HG03432 (cell line): ENCODE results near the gene NLRP1.
"Not testable (repeated sequence)": the region's sequence is repeated elsewhere in the genome, so short reads cannot be mapped to it uniquely, and the experiment has no call there.

Experiments used
- ATAC-seq: cut with Tn5 transposase; IDR thresholded peaks from one replicate; pipeline ENCODE4 v1.9.1; 2021; ENCODE audit warnings: mild to moderate bottlenecking, moderate library complexity; ENCODE audit not compliant: unreplicated experiment

The NLRP1 gene

GRCh38 chr17:5588584-5588983, 4.3 kb upstream of the NLRP1 start:
- ATAC-seq, result no peak

- ATAC-seq, result no peak
Measured at GRCh38 chr17:5587438-5588032, 3.2 kb upstream of the NLRP1 start.

DNA sequence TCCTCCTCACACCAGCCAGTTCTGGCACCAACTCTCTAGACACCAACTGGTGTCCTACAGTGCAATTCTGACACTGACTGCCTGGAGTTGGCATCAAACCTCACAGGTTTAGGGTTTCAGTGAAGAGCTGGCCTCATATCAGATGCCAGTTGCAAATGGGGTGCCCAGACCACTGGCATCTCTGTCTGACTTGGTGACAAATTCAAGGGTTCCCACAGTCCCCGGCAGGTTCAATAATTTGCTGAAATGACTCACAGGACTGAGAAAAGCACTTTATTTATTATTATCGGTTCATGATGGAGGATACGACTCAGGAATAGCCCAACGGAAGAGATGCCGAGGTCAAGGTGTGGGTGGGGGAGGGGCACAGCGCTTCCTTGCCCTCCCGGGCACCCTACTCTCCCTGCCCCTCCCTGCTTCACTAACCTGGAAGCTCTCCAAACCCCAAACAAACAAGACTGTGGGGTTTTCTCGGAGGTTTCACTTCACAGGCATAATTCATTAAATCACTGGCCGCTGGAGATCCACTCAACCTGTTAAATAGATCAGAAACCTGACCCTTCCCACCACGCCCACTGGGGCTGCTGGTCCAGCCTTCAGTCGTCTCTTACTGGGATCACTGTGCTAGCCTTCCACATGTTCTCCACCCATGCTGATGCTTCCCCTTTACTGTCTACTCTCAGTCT, 1.7 kb upstream of the NLRP1 start:
- no peak for ATAC-seq

DNA sequence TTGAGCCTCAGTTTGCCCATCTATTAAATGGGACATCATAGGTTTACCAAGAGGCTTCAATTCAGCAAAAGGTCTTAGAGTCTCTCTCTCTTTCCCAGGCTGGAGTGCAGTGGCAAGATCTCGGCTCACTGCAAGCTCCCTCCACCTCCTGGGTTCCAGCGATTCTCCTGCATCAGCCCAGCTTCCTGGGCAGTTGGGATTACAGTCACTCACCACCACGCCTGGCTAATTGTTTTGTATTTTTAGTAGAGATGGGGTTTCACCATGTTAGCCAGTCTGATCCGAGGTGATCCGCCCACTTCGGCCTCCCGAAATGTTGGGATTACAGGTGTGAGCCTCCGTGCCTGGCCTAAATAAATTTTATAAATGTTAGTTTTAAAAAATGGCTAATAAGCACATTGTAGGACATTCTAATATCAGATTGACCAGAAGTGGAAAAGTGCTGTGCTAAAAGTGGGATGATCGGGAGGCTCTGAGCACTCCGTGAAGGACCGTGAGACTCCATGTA, 1.0 kb upstream of the NLRP1 start:
- no peak for ATAC-seq

DNA sequence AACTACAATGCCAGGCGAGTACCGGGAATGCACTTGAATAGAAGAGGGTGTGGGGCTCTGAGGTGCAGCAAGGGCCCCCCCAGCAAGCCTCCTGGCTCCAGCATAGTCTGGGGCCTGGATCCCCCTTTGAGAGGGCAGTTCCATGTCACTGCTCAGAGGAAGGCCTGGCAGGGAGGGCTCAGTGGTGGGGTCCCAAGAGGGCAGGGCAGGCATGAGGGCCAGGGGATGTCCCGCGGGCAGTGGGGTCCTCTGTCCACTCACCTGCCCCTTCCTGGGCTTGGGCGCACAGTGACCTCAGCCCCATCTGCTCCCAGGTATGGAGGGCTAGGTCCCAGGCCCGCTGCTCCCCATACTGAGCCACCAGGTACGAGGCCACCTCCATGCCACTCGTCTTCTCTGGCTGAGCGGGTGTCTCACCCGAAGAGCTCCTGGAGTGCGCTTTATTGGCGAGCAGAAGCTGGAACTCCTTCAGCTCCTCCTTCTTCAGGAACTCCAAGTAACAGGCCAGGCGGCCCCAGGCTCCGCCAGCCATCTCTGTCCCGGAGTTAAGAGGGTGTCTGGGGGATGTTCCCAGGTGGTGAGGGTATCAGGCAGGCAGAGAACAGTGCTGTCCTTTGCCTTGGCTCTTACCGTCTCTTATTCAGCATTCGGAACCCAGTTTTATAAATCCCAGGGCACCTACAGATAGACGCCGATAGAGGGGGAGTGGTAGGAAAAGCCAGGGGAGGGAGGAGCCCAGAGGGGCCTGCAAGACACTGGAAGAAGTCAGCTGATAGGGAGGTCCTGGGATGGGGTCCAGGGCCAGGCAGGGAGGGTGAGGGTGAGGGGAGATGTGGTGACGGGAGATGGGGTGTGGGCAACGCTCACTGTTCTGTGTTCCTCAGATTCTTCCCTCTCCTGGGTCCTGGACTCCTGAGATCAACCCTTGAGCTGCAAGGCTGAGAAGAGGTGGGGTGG, 605 bp downstream of the NLRP1 start:
- ATAC-seq, result peak; percentile 9

DNA sequence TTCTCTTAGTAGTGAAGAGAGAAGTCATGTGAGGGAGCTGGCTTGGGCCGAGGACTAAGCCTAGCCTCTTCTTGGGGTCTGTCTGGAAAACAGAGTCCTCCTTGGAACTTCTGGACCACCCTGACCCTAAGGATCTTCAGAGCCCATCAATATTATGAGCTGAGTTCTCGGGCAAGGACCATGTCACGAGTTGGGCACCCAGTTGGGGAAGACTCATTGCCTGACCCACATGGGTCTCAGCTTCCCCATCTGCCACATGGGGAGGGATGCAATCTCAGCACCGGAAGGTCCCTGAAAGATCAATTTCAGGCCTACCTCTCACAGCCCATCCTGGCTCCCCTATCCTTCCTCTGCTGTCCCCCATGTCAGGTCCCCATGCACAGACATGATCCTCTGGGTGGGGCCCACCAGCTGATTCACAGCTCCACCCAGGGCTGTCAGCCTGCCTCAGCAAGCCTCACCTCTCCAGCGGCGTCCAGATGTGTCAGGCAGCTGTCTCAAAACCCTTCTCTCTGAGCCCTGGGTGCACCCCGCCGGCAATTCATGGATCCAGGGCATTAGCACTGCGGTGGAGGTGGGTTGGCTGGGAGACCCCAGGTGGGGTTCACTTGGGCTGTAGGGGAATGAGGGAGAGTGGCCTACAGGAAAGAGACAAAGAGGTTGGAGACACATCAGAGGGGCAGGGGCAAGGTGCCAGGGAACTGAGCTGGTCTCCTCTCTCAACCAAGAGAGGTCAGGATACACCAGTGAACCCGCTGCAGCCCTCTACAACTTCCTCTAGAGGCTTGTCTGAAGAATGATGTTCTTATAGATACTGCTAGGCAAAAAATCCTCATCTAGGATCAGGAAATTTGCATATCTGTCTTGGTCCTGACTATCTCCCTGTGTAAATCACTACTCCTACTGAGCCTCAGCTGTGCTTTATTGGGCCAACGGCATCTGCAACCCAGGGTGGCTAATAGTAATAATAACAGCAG, 1.8 kb downstream of the NLRP1 start:
- no peak for ATAC-seq

- ATAC-seq, result no peak
Measured at GRCh38 chr17:5581655-5582054, 2.7 kb downstream of the NLRP1 start.

GRCh38 chr17:5580969-5581368, 3.3 kb downstream of the NLRP1 start:
- no peak for ATAC-seq

GRCh38 chr17:5580367-5580766, 3.9 kb downstream of the NLRP1 start:
- no peak for ATAC-seq

- not testable (repeated sequence) for ATAC-seq
Measured at GRCh38 chr17:5578768-5579167, 5.5 kb downstream of the NLRP1 start.

GRCh38 chr17:5573017-5573416, 11.3 kb downstream of the NLRP1 start:
- ATAC-seq, result not testable (repeated sequence)

DNA sequence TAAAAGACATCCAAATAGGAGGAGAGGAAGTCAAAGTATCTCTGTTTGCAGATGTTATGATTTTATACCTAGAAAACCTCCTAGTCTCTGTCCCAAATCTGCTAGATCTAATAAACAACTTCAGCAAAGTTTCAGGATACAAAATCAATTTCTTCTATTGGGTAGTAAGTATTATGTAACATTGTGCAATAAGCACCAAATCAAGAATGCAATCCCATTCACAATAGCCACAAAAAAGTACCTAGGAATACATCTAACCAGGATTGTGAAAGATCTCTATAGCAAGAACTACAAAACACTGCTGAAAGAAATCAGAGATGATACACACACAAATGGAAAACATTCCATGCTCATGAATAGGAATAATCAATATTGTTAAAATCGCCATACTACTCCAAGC, 13.0 kb downstream of the NLRP1 start:
- ATAC-seq, result no peak

- no peak for ATAC-seq
Measured at GRCh38 chr17:5565808-5566207, 18.5 kb downstream of the NLRP1 start.

GRCh38 chr17:5563456-5563855, 20.9 kb downstream of the NLRP1 start:
- no peak for ATAC-seq

- ATAC-seq, result no peak
Measured at GRCh38 chr17:5562661-5563360, 21.5 kb downstream of the NLRP1 start.

GRCh38 chr17:5561736-5562571, 22.4 kb downstream of the NLRP1 start:
- ATAC-seq, result no peak

DNA sequence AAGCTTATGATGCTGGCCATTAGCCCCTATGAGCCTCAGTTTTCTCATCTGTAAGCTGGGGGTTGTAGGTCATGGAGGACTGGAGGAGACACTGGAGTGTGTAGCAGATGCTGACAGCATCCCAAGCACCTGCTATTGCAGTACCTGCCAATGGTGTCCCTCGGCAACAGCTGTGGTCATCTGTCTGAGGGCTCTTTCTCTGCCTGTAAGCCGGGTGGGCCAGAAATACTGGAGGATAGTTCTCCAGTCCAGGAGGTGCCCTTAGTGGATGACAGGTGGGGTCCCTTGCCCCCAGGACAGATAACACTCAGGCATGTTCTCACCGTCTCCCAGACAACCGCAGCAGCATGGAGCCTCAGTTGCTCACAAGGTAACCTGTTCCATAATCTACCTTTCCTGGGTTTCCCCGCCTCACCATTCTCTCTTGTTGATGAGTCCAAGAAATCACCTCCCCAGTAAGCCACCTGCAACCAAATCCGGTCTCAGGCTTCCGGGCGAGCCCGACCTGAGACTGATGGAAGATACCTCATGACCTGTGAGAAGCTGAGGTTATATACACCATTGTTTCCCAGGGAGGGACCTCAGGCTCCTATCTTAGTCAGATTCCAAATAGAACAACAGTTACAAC, 23.8 kb downstream of the NLRP1 start:
- no peak for ATAC-seq
